Peyer's patch (tissue), 4 donors: ENCODE measurements around the gene UNKL.

Experiments used
- CTCF ChIP-seq, 6 experiments: fragments of 450-650 bp in 4 of 6; fragments of 200-600 bp in 2 of 6; sonication (generic) in 1 of 6; IDR thresholded peaks; one replicate each; pipeline ENCODE4 v1.5.1; 2017 to 2019; ENCODE audit warnings: antibody characterized with exemption in 6 of 6, mild to moderate bottlenecking in 3 of 6, moderate library complexity in 1 of 6
- POLR2A ChIP-seq, 2 donors: fragments of 450-650 bp; IDR thresholded peaks; one replicate each; pipeline ENCODE4 v1.5.1; 2017; ENCODE audit warnings: antibody characterized with exemption in 2 of 2, mild to moderate bottlenecking in 2 of 2, moderate library complexity in 2 of 2

- TF ChIP-seq CTCF (IDR thresholded peaks at IDR 0.05) (no peak), POLR2A (IDR thresholded peaks at IDR 0.05) (no peak)
These were observed 90.1 kb downstream of the UNKL start for GRCh38 chr16:1324286-1324826.
